SIG-M5 treated with dmso at 0.1 percent for 504 hours (cell line): Measurements from ENCODE around the gene LY86.
"Not testable (repeated sequence)": the region's sequence is repeated elsewhere in the genome, so short reads cannot be mapped to it uniquely, and the experiment has no call there.

Source experiments
- DNase-seq: peaks from one replicate; lab custom pipeline; 2025; ENCODE audit not compliant: unreplicated experiment; lab: John Stamatoyannopoulos, UW

Gene LY86

DNA sequence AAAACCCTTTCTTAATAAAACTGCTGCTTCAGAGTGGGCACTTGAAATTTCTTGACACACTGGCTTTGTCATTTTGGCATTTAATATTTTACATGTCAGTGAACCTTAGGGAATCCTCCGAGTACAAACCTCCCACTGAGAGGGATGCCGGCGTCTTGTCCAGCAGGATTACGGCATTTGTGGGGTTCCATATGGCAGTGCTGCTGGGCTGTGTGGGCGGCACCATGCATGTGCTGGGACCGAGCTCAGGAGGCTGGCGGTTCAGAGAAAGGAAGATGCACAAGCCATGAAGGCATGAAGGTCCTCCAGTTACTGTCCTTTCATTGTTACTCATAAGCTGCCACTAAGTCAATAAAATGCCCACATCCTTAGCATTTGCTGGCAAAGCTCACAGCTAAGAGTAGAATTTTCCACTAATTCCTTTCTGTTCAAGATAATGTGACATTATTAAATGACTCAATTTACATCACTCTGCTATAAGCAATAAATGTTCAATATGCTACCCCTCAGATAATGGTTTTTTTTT lies 61.4 kb downstream of the LY86 start:
- no peak for DNase-seq

DNA sequence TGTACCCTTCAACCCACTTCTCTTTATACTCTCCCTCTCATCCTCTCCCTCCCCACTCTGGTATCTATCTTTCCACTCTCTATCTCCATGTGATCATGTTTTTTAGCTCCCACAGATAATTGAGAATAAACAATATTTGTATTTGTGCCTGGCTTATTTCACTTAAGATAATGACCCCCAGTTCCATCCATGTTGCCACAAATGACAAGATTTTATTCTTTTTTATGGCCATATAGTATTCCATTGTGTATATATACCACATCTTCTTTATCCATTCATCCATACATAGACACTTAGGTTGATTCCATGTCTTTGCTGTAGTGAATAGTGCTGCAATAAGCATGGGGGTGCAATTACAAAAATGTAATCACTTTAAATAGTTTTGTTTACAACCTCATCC lies 62.3 kb downstream of the LY86 start:
- no peak for DNase-seq

DNA sequence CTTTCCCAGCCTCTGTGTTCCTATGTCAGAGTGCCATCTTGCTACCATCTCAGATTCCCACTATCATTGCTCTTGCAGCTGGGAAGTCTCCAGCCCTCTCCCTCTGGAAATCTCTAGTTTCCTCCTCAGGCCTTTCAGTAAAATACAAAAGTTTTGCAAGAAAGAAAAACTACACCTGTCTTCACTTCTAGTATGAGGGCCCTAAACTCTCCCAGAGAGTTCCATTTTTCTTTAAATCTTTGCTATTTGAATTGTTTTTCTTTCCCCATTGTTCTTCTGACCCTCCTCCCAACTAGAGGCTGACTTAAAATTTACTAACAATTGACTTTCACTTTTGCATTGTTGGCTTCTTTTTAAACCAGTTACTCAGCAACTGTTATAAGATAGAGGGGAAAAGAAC lies 62.8 kb downstream of the LY86 start:
- no peak for DNase-seq

DNA sequence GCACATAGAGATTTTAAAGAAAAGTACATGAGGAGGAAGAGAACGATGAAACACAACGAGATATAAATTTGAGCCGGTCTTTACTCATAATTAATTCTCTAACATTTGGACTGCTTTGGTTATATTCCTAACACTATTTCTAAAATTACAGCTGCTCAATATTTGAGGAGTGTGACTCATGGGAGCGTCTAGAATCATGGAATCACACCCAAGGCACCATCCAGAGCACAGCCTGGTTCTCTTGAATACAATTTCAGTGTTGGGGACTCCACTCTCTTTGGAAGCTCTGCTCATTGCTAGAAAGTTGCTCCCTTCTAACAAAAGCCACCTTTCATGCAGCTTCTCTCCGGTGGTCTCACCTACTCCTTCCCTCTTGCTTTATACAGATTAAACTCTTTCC lies 64.4 kb downstream of the LY86 start:
- DNase-seq: no peak

DNA sequence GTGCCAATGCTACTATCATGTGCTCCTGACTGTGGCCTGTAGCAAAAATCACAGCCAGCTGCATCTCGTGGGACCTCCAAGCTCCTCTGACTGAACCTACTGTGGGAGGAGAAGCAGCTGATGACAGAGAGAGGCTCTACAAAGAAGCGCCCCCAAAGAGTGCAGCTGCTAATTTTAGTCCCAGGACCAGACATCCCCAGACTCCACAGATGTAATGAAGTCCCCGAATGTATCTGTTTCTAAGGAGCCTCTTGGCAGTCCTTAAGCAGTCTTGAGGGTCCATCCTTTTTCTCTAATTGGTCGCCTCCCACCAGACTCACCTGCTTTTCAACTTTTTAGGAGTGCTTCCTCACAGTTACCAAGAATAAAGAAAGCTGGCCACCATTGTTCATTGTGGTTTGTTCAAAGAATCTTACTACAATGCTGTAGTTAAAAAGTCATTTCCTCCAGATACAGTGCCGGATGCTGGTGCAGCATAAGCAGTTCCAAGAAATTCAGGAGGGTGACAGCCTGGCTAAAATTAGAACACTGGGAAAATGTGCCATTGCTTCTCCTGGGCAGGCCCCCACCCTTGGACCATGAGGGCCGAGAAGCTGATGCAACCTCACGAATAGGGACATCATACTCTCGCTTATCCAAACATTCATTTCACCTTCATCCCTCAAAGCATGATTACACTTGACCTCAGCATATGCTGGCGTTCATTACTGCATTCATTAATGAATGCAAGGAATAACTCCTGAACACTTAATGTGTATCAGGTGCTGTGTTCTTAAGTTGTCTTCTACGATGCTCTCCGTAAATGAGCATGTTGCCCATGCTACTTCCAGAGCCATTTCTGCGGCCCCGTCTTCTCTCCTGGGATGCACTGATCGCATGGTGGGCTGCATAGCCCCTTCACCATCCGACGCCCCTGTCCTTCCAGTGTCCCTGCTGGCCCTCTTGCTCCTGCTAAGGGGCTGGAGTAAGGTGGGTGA lies 66.4 kb downstream of the LY86 start:
- DNase-seq: no peak

DNA sequence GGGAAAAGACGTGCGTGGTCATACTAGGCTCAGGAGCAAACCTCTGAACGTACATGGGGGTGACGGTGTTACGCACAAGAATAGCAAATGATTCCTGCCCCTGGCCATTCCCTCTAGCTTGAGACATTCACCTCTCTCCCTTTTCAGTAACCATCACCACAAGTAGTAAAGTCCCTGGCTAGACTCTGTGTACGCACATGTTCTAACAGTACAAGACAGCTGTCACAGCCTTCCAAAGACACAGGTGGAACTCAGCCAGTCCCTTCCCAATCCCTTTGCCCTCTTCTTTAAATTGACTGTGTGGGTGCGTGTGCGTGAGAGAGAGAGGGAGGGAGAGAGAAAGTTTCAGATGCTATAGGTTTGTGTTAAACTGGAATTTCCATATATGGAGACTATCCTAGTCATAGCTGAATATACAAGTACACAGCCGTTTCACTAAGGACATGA lies 67.3 kb downstream of the LY86 start:
- DNase-seq: no peak

- no peak for DNase-seq
Observed at GRCh38 chr6:6656287-6656686, 67.8 kb downstream of the LY86 start.

DNA sequence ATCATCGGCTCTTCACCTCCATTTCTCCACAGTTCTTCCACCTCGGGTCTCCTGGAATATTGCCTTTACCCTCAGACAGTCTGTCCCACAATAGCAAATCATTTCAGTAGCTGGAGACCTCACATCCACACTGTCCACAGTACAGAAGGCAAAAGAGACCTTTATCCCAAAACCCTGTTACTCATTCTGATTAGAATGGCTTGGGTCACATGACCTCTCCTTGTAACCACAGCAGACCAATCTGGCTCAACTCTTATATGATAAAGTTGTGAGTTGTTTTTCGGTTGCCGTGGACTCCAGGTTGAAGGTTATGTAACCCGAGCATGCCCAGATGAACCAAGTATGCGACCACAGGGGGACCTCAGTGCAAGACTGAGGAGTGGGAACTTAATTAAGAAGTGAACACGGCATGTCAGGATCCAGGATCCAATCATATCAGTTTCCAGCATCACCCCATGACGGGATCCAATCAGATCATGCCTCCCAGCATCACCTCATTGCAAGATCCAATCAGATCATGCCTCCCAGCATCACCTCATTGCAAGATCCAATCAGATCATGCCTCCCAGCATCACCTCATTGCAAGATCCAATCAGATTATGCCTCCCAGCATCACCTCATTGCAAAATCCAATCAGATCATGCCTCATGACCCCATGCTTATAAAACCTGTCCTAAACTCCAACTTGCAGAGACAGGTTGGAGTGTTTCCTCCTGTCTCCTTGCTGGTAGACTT lies 68.7 kb downstream of the LY86 start:
- no peak for DNase-seq

GRCh38 chr6:6657820-6658217 lies 69.3 kb downstream of the LY86 start:
- no peak for DNase-seq

- DNase-seq: peak; percentile 90
Observed at GRCh38 chr6:6659600-6660327, 71.2 kb downstream of the LY86 start.

DNA sequence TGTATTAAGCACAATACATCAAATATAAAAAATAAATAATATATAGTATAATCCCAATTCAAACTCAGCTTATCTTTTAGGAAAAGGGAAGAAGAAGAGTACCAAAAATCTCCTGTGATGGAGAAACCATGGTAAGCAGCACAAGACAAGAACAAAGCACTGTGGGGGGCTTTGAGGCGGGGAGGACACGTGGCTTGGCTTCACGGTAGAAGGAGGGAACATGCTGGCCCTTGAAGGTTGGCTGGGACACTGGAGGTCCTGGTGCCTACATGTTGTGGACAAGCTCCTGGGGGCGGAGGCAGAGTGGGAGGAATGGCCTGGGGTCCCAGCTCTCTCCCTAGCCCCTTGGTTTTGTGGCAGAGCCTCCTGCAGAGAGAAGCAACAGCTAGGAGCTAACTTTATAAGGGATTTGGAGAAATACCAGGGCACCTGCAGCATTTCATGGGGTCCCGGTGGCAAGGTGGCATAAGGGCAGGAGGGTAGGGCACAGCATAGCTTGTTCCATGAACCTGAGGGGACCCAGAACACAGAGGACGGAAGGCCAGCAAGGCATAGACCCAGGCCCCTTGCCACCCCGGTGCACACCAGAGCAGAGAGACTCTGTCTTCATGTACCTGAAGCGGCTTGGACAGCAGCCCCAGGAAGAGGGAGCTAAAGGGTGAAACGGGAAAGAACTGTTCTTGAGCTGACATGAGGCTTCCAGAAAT lies 72.0 kb downstream of the LY86 start:
- no peak for DNase-seq

GRCh38 chr6:6661191-6661590 lies 72.7 kb downstream of the LY86 start:
- no peak for DNase-seq

GRCh38 chr6:6661684-6662083 lies 73.2 kb downstream of the LY86 start:
- DNase-seq: peak; percentile 68

DNA sequence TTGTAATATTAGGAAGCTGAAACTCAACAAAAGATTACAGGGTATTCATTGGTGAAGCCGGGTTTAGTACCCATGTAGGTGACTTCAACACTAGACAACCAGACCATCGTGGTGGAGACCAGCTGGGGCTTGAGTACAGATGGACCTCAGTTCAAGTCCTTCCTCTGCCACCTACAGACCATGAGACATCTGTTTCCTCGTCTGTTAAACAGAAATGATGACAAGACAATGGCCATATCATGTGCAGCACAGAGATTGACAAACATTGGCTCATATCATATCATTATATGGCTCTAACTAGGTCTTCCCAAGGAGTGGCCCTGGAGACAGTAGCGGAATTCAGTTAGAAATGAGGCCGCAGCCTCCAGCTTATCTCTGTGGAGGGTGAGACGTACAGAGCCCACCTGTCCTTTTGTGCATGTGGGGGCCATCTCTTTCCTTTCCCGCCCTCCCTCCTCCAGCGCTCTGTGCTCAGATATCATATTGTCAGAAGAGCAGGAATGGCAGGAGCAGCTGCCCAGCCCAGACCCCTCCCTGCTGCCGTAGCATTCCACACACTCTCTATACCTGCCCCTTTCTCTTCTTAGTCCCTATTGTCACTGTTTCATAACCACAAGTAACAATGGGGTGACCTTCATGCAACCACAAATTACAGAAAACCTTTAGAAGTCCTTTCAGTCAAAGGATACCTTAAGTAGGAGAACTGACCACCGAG lies 75.1 kb downstream of the LY86 start:
- no peak for DNase-seq

DNA sequence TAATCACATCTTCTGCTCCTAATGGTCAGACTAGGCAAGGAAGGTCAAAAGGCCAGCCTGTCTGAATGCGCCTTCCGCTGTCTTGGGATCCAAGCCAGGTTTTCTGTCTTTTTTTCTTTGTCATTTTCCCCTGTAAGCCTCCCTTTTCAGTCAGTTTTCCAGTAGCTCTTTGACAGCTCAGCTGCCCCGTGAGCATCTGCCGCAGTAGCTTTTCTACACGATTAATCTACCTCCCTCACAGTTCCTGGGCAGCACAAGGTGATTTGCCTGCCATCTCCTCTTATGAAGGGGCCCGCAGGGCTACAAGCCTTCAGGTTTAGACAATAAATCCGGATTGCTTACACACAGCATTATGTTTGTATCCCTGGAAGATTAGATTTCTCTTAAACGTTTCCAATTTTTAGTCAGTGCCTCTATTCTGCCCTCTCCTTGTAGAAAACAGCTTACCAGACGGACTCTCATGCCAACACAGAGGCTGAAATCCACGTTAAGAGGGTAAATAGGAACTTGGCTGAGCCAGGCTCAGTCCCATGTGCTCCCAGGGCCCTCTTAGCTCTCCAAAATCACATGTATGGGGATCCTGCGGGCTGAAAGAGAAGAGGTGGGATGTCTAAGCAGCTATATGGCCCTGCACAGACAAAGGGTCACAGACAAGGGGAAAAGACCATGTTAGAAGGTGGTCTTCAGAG lies 77.2 kb downstream of the LY86 start:
- DNase-seq: no peak

DNA sequence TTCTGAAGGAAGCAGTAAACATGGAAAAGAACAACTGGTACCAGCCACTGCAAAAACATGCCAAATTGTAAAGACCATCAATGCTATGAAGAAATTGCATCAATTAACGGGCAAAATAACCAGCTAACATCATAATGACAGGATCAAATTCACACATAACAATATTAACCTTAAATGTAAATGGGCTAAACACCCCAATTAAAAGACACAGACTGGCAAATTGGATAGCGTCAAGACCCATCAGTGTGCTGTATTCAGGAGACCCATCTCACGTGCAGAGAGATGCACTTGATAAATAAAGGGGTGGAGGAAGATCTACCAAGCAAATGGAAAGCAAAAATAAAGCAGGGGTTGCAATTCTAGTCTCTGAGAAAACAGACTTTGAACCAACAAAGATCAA lies 81.6 kb downstream of the LY86 start:
- DNase-seq: not testable (repeated sequence)

DNA sequence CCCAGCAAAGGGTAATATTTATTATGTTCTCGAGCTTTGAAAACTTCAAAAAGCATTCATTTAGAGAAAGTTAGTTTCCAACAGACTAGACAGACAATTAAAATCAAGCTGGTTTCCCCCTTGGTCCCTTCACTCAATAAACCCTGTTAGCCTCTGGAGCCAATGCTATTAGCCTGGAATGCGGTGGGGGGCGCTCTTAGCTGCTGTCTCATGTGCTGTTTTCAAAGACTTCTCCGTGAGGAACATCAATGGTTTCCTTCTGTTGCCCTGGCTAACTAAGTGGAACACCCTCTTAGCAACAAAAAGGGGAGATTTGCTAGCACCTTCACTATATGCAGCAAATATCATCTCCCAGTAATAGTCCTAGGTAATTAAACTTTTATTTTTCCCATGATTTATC lies 86.4 kb downstream of the LY86 start:
- DNase-seq: peak; percentile 26

DNA sequence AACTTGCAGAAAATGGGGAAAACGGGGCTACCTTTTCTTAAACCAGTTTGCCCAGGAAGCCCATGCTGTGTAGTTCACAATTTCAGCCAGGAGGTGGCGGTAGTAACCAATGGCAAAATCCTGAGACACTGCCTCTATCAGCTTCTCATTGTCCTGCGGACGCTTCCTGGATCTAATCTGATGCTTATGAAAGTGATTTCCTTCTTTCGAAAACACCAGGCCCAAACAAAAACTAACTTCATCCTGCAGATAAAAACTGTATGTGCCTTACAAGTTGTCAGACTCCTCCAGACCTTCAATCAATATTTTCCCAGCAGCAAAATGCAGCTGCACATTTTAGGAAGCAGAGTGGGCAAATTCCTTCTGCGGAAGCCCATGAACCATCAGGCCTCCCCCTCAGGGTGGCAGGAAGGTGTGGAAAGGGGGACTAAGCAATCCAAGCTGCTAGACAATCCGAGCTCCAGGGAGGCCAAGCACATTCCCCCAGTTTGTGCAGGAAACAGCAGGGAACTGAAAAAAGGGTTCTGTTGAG lies 88.5 kb downstream of the LY86 start:
- DNase-seq: peak; percentile 77

DNA sequence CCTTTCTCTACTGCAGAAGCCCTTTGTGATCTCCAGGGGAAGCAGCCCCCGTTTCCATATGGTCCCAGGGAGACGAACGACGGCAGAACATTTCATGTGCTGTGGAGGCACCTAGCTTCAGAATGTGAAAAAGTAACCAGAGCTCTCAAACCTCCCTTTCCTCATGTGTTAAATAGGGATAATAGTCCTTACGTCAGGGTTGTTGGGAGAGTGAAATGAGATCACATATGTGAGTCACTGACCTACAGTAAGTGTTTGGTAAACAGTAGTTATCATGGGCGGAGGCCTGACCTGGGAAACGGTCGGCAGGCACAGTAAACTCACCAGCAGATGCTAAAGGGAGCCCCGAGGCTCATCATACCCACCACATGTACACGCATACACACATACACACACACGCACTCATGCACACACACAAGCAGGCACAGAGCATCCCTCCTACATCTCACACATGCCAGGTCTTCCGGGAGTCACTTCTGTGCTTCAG lies 89.7 kb downstream of the LY86 start:
- no peak for DNase-seq
